NCI-H748 treated with DMSO at 0.1 percent for 48 hours (cell line): ENCODE measurements around the gene ERC1.
"Not testable (repeated sequence)": the region's sequence is repeated elsewhere in the genome, so short reads cannot be mapped to it uniquely, and the experiment has no call there.

ENCODE experiments used
- DNase-seq: peaks from one replicate; lab custom pipeline; 2025; lab: John Stamatoyannopoulos, UW

ERC1 gene

DNA sequence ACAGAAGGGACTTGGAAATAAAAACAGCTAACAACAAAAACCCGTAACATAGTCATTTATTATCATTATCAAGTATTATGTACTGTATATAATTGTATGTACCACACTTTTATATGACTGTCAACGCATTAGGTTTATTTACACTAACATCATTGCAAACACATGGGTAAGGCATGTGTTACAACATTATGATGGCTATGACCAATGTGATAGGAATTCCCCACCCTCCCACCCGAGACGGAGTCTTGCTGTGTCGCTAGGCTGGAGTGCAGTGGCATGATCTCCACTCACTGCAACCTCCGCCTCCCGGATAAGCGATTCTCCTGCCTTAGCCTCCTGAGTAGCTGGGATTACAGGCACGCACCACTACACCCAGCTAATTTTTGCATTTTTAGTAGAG, 82.6 kb downstream of the ERC1 start:
- no peak for DNase-seq

DNA sequence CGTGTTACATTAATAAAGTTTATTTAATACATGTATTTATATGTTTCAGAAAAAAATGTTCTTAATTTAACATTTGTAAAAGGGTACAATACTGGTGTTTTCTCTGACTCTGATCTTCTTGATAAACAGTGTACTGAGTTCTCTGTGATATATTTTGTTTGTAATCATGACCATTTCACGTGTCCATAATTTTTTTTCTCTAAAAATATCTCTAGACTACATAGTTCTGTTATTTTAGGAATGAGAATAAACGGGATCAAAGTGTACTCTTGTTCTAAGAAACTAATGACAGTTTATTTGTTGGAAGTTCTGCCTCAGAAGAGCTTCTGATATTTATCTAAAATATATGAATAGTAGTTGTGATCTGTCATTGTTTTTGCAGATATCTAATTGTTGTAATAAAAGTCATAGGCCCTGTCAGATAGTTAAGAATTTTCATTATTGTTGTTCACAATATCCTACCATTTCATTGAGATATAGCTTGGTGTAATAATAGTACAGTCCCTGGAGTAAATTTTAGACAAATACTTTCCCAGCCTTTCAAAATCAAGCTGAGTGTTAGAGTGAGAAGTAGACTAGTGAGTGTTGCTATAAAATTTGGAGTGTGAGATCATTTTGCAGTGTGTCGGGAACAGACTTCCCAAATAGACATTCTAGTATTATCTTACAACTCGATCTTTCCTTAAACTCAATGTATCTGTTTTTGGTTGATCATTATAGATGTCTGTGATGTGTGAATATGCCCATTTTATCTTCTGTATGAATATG, 86.2 kb downstream of the ERC1 start:
- no peak for DNase-seq

DNA sequence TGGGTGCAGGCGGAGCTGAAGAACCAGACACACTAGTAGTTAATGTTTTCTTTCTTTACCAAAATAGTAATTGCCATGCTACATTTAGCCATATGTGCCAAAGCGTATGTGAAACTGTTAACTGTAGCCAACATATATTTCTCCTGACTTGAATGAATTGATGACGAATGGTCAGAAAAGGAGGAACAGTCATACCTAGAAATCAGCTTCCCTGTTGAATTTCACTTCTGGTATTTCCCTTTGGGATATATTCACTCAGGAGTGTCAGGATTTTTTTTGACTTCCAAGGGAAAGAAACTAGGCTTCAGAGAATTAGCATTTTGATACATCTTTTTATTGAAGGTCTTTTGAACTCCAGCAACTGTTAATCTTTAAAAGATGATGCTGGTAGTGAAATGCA, 87.0 kb downstream of the ERC1 start:
- DNase-seq: no peak

DNA sequence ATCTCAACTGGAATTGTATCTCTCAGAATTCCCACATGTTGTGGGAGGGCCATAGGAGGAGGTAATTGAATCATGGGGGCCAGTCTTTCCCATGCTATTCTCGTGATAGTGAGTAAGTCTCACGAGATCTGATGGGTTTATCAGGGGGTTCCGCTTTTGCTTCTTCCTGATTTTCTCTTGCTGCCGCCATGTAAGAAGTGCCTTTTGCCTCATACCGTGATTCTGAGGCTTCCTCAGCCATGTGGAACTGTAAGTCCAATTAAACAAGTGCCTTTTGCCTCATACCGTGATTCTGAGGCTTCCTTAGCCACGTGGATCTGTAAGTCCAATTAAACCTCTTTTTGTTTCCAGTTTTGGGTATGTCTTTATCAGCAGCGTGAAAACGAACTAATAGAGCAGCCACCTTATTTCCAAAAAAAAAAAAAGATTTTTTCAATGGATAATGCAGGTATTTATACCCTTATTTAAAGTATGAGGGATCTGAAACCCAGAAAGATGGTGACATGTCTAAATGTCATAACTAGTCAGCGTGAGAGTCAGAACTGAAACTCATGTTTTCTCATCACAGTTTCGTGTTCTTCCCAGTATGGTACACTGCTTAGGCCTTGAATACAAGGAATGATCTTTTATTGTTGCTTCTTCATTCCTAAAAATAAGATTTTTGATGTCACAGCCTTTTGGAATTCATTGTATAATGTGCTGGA, 89.6 kb downstream of the ERC1 start:
- no peak for DNase-seq

DNA sequence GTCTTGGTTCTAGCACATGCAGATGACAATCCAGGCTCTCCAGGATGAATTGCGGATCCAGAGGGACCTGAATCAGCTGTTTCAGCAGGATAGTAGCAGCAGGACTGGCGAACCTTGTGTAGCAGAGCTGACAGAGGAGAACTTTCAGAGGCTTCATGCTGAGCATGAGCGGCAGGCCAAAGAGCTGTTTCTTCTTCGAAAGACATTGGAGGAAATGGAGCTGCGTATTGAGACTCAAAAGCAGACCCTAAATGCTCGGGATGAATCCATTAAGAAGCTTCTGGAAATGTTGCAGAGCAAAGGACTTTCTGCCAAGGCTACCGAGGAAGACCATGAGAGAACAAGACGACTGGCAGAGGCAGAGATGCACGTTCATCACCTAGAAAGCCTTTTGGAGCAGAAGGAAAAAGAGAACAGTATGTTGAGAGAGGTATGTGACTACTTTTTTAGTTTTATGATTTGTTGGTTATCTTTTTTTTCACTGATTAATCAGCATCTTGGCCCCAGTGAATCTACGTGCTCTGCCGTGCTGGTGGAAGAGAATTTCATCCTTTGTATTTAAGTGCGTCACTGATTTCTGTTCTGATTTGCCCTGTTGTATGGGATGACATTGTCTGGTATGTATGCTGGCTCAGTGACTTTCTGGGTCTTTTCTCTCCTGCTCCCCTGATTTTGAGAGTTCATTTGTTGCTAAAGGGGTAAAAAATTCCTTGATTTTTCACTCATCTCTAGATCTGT, 92.3 kb downstream of the ERC1 start:
- no peak for DNase-seq

DNA sequence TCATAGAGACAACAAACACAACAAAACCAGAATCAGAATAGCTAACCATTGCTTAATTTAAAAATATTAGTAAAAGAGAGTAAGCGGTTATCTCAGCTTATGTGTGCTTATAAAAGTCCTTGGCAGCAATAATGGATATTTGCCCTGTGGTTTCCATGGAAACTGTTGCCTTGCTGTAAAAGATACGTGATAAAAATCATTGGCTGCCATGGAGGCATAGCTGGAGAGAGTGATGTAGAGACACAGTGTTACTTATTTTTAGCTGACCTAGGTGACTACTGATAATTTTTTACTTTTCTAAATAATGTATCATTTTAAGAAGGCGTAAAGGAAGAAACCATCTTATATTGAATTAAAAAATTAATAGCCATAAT, 92.9 kb downstream of the ERC1 start:
- peak; percentile 46 for DNase-seq

DNA sequence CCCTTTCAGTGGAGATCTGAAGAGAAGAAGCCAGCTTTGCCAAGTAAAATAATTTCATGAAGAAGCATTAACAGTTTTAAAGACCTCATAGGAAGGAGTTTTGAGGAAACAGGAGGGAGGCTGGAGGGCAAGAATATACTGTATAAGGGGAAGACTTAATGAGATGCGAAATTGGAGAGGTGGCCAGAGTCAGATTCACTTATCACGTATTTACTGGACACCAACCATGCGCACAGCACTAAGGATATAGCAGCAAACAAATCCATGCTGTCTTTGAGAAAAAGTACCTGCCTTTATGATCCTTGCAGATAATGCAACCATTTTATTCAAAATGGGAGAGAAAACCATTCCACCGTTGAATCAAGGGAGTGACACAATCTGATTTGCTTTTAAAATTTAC, 100.3 kb downstream of the ERC1 start:
- no peak for DNase-seq

DNA sequence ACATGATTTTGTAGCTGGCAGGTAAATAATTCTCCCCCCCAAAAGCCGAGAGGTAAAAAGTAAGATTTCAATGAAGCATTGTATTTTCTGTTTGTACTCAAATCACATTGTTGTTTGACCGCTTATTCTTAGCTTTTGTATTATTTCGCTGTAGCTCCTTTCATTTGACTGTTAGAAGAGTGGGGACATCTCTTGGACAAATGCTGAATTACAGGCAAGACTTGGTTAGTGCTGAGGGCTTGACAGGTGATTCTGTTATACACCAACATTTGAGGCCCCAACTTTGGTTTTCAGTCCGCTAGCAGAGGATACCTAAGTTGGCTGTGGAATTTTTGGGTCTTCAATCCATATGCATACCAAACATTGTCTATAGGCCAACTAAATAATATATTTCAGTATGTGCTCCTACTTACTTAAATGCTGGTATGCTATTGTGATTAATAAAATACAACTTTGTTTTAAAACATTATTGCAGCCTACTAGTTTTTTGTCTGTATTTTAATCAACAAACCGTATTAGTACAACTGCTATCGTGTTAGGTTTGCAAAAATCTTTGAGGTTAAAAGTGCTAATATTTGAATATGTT, 102.2 kb downstream of the ERC1 start:
- DNase-seq: peak; percentile 53

DNA sequence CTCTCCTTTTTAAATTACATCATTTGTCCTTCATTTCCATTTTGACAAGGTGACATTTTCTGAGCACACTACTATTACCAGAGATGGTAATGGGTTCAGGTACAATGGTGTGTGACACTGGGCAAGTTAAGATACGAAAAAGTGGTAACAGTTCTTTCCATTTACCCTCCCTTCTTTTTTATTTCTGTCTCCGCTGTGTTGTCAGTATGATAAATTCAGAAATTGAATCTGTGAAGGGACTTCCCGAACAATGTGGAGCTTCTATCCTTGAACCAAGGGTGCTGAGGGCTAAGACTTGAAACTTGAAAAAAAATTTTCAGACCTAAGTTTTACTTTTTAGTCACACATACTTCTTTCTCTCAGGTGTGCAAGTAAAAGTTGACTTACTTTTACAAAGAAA, 103.7 kb downstream of the ERC1 start:
- no peak for DNase-seq

DNA sequence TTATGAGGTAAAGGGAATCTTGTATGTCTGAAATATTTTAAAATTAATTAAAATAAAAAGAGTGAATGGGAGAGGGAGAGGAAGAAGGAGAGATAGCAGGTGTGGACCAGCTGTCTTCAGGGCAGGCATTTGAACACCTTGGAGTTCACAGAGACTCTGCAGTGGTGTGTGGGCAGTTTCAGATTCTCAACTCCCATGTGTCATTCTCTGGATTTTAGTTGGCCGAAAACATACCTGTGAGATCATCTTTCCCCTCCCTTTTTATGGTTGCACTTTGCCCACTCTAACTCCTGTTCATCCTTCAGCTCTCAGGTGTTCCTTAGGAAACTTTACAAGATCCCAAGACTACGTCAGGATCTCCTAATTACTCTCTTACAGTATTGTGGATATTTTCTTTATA, 108.1 kb downstream of the ERC1 start:
- DNase-seq: no peak

DNA sequence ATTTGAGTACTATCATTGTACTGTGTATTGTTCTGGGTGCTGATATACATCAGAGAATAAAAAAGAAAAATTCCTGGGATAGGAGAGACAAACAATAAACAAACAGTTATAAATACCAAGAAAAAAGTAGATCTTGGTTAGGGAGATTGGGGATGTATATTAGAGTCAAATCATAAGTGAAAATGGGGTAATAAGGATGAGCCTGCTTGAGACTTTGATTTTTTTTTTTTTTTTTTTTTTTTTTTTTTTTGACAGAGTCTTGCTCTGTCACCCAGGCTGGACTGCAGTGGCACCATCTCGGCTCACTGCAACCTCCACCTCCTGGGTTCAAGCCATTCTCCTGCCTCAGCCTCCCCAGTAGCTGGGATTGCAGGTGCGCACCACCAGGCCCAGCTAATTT, 108.6 kb downstream of the ERC1 start:
- DNase-seq: not testable (repeated sequence)

DNA sequence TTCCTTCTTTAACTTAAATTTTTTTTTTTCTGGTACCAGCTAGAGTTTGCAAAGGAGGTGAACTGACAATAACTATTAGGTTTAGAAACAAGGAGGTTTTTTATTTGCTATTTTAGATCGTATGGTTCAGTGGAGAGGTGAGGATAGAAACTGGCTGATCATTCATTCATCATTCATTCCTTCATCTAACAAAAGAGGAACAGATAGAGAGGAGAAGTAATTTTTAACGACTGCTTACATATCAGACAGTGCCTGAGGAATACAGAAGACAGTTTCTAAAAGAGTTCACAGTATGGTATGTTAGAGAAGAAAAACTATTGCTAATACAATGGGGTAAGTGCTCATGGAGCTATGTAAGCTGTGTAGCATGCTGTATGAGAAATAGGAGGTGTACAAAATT, 111.1 kb downstream of the ERC1 start:
- no peak for DNase-seq

DNA sequence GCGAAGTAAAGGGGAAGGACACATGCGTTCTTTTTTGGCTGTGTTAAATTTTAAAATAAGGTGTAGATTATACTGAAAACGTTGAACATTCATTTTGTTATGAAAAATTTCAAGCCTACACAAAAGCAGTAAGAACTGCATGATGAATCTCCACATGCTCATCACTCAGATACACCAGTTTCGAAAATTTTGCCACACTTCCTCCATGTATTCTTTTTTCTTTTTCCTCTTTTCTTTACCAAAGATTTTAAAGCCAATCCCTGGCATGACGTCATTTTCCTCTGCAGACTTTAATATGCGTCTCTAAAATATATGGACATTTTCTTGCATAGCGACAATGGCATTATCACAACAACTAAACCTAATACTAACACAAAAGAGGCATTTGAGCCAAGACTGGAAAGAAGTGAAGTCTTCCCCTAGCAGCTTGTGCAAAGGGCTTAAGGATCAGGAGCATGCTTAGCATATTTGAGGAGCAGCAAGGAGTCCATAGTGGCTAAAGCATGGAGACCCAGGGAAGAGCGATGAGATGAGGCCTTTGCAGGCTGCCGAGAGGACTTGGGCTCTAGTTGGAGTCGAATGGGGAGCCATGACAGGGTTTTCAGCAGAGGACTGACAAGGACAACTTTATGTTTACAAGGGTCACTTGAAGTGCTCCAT, 111.9 kb downstream of the ERC1 start:
- no peak for DNase-seq

DNA sequence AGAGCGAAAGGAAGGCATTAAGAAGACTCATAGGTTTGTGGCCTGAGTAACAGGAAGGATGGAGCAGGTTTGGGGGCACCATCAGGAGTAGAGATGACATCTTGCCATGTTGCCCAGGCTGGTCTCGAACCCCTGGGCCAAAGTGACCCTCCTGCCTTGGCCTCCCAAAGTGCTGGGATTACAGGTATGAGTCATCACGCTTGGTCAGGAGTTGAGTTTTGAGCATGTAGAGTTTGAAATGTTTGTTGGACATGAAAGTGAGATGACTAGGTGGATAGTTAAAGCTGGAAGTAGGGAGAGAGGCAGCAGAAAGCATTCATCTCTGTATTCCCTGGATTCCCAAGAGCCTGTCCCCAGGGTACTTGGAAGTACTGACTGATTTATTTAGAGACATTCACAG, 112.6 kb downstream of the ERC1 start:
- DNase-seq: no peak

DNA sequence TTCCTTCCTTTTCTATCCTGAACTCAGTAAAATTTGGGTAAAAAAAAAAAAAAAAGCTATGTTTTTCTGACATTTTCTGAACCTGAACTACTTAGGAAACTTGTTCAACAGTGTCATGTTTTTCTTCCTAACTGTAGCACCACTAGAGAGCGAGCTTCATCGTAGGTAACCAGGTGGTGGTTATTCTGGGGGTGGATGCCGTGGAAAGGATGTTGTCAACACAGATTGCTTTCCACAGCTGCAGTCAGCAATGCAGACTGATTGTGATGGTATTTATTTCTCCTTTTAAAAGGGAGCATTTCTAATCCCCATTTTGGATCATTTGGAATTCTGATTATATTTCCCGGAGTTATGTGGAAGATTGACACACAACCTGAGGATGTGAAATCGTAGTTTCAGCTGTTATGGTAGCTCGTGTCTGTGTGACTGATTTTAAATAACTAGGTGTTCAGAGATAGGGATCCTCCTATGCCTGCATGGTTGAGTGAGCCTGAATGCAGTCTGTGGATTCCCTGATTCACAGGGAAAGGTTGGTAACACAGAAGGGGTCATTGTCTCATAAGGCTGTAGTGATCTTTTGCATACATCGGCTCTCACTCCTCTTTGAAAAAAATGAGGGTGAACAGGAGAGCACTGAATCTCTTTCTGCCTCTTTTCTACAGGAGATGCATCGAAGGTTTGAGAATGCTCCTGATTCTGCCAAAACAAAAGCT, 113.2 kb downstream of the ERC1 start:
- DNase-seq: no peak

DNA sequence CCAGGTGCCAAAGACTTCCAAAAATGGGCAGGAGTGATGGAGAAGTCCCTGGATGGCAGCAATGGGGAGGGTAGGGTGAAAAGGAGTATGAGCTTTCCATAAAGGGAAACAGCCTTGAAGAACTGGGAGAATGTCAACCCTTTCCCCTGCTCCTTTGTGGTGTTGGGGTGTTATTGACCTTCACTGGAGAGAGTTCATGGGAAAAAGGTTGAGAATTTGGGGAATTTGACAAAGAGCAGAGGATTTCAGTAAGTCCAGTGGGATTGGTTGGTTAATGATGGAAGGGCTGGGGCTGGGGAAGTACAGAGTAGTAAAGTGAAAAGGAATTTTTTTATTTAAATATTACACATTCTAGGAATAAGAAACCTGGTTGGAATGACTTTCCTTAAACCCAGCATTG, 116.6 kb downstream of the ERC1 start:
- no peak for DNase-seq

DNA sequence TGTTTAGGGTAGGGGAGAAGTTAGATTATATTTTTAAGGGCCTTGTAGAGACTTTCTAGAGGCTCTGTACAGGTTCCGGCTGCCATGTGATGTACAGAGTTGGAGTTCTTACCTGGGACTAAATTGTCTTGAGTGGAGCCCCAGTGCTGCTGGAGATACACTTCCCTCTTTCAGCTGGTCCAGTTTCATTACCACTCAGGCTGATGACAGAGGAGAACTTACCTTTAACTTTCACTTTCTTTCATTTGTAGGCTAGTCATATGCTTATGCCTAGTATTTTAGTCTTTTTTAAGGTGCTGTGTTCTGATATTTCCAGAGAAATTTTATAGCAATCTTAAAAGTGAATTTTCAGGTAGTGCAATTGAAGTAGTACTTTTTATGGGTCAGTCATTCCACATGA, 117.3 kb downstream of the ERC1 start:
- no peak for DNase-seq

DNA sequence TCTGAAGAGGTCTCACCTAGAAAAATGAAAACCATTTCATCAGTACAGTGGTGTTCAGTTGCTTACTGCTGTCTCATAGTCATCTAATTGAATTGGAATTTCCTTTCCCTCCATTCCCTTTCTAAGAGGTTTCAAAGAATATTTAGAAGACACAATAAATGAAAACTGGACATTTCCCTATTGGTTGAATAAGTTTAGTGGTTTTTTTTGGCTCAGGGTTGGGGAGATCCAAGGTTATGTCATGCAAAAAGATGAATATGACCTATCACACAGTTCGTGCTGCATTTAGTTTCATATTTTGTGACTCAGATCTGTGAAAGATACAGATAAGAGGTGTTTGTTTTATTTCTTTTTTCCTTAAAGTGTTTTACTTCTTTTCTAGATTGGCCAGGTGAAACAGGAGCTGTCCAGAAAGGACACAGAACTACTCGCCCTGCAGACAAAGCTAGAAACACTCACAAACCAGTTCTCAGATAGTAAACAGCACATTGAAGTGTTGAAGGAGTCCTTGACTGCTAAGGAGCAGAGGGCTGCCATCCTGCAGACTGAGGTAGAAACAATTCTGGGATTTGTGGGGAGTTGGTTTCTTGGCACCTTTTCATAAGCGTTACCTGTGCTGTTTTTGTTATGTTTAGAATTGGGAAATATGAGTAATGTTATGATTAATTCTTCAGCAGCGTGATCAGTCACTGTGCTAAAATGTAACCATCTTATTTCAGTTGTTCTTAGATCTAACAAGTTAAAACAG, 124.6 kb downstream of the ERC1 start:
- DNase-seq: no peak

DNA sequence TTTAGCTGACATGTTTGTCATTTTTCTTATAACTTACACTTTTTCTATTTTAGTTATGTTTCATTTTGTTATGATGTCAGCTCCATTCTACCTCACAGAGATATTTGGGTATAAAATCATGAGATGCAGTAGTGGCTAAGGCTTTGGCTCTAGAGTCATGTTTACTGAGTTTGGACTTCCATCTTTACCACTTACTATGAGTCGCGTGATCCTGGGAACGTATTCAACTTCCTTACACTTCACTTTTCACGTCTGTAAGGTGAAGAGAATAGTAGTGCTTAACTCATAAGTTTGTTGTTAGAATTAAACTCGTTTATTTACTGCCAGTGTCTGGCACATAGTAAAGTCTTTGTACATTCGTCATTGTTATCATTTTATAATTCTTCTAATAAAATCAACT, 126.3 kb downstream of the ERC1 start:
- DNase-seq: no peak

DNA sequence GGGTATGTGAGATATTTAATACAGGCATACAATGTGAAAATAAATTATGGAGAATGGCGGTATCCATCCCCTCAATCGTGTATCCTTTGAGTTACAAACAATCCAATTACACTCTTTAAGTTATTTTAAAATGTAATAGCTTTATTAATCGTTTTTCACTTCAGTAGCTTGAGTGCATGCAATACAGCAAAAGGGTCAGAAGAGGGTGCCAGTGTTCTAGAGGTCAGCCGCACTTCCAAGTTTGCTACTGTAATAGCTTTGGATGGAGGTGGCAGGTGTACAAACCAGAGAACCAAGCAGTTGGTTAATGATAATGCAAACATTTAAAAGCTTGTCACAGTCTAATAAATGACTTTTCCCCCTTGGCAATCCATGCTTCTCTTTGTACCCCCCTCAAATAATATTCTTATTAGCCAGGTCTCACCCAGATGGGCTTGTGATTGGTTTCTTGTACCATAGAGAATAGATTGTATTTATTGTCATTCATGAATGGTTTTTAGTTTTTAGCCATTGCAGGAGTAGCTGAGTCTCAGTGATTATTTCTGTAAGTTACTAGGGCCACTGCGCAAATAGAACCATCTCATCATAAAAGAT, 127.0 kb downstream of the ERC1 start:
- peak; percentile 70 for DNase-seq

DNA sequence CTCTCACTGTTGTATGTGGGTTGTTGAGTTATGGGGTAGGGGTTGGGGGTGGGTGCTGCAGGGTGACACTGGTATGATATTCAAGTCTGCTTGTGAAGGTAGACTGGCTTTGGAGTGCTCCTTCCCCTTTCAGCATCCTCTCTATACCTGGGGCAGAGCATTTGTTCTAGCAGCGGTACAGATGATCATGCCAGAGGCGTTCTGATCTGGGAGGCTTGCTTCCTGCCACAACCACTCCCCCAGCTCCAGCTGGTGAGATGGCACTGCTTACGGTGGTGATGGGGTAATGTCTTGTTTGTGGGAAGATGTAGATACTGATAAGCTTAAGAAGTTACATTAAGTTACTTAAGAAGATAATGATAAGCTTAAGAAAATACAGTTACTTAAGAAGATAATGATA, 131.8 kb downstream of the ERC1 start:
- DNase-seq: no peak
